GM12864 (cell line): Measurements from ENCODE around the gene NOX5.

Source experiments
- DNase-seq: peaks from one replicate; pipeline ENCODE4 v3.0.0-alpha.2; 2011; ENCODE audit warnings: low read depth
- H3K4me3 ChIP-seq: 2 replicates; pipeline ENCODE4 v1.5.1; 2011; ENCODE audit warnings: mild to moderate bottlenecking, low read depth, low read length, control low read depth
- CTCF ChIP-seq: IDR thresholded peaks from 2 replicates; pipeline ENCODE4 v1.5.1; 2011; ENCODE audit warnings: low read depth, mild to moderate bottlenecking, moderate library complexity, low read length, control low read depth, inconsistent platforms; ENCODE audit errors: missing control alignments

The NOX5 gene

GRCh38 chr15:69025320-69025719, 10.8 kb downstream of the NOX5 start:
- no peak overlapping the region for H3K4me3 ChIP-seq
- TF ChIP-seq CTCF, result no peak
- no peak for DNase-seq

GRCh38 chr15:69026355-69026754, 11.9 kb downstream of the NOX5 start:
- no peak overlapping the region for H3K4me3 ChIP-seq
- TF ChIP-seq CTCF, result no peak
- DNase-seq, result no peak

GRCh38 chr15:69027976-69028518, 13.6 kb downstream of the NOX5 start:
- H3K4me3 ChIP-seq, result no peak overlapping the region
- DNase-seq, result no peak
- no peak for TF ChIP-seq CTCF

GRCh38 chr15:69031013-69032001, 16.8 kb downstream of the NOX5 start:
- H3K4me3 ChIP-seq, result no peak overlapping the region
- no peak for DNase-seq
- TF ChIP-seq CTCF, result peak; percentile 45

- no peak for DNase-seq
- TF ChIP-seq CTCF, result no peak
- H3K4me3 ChIP-seq, result no peak overlapping the region
These were observed 17.5 kb downstream of the NOX5 start for GRCh38 chr15:69032031-69032430.

GRCh38 chr15:69032703-69033373, 18.3 kb downstream of the NOX5 start:
- TF ChIP-seq CTCF, result no peak
- no peak for DNase-seq
- H3K4me3 ChIP-seq, result no peak overlapping the region
